Left hindlimb (tissue), 1 donor: ENCODE measurements around the gene DHRS4L2.
"Not testable (repeated sequence)": the region's sequence is repeated elsewhere in the genome, so short reads cannot be mapped to it uniquely, and the experiment has no call there.

ENCODE experiments used
- DNase-seq: peaks from one replicate; pipeline ENCODE4 v3.0.0-alpha.2; 2018

DHRS4L2 gene

GRCh38 chr14:23988607-23989363 lies at the start of gene DHRS4L2:
DHRS4L2 (plus strand) TSS chr14:23988929; CDS start chr14:23988948, 19 bp downstream.
- DNase-seq: peak; percentile 88

GRCh38 chr14:23939607-23940326 lies 49.0 kb upstream of the DHRS4L2 start:
- no peak for DNase-seq

GRCh38 chr14:23941230-23941629 lies 47.5 kb upstream of the DHRS4L2 start:
- DNase-seq: no peak

GRCh38 chr14:23941669-23942068 lies 47.1 kb upstream of the DHRS4L2 start:
- no peak for DNase-seq

GRCh38 chr14:23942587-23942986 lies 46.1 kb upstream of the DHRS4L2 start:
- no peak for DNase-seq

- not testable (repeated sequence) for DNase-seq
Observed at GRCh38 chr14:23949069-23949468, 39.7 kb upstream of the DHRS4L2 start.

- no peak for DNase-seq
Observed at GRCh38 chr14:23950411-23951135, 38.2 kb upstream of the DHRS4L2 start.

DNA sequence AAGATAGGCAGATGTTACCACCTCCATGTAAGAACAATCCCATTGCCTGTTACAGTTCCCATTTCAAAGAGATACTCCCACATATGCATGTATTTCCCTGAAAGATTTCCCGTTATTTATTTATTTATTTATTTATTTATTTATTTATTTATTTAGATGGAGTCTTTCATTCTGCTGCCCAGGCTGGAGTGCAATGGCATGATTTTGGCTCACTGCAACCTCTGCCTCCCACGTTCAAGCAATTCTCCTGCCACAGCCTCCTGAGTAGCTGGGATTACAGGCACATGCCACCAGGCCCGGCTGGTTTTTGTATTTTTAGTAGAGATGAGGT lies 37.6 kb upstream of the DHRS4L2 start:
- DNase-seq: not testable (repeated sequence)

DNA sequence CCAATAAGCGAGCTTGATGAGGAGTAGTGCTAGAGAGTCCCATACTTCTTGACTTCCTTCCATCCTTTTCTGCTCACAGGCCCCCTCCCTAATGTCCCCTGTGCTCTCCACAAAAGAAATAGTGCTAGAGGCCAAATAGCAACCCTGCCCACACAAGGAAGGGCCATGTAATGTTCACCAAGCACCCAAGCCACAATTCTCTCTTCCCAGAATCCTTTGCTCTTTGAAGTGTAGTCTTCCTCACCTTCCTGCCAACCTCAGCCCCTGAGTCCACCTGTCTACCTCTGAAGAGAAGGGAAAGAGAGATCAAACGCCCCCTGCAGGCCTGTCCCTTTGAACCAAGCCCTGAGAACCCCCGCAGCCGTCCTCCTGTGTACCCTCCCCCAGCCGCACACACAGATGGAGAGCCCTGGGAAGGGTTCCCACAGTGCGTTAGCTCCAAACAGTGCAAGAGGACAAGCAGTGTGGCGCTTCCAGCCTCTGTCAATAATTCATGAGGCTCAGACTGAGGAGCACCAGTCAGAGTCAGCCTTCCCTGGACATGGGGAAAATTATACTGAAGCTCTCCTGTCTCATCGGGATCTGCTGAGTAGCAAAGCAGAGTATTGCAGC lies 37.0 kb upstream of the DHRS4L2 start:
- peak; percentile 37 for DNase-seq

- DNase-seq: peak; percentile 39
Observed at GRCh38 chr14:23953116-23953463, 35.6 kb upstream of the DHRS4L2 start.

GRCh38 chr14:23953464-23954278 lies 35.1 kb upstream of the DHRS4L2 start, which contains the start of gene DHRS4:
DHRS4 (plus strand) TSS chr14:23953770; CDS start chr14:23953789, 19 bp downstream.
- peak; percentile 89 for DNase-seq

DNA sequence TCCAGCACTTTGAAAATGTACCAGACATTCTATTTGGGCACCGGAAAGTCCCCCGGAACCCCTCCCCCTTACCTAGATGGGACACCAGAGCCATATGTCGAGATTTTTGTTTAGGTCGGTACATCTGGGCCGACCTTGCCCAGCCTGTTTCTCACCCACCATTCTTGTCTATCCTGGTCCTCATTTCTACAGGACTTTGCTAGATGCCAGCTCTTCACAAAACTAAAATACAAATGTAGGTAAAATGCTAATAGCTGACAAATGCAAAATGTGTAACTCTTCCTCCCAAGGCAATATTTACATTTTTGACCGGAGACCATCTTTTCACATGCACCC lies 34.5 kb upstream of the DHRS4L2 start:
- not testable (repeated sequence) for DNase-seq

- DNase-seq: not testable (repeated sequence)
Observed at GRCh38 chr14:23954965-23955364, 33.8 kb upstream of the DHRS4L2 start.

- not testable (repeated sequence) for DNase-seq
Observed at GRCh38 chr14:23955811-23956210, 32.9 kb upstream of the DHRS4L2 start.

DNA sequence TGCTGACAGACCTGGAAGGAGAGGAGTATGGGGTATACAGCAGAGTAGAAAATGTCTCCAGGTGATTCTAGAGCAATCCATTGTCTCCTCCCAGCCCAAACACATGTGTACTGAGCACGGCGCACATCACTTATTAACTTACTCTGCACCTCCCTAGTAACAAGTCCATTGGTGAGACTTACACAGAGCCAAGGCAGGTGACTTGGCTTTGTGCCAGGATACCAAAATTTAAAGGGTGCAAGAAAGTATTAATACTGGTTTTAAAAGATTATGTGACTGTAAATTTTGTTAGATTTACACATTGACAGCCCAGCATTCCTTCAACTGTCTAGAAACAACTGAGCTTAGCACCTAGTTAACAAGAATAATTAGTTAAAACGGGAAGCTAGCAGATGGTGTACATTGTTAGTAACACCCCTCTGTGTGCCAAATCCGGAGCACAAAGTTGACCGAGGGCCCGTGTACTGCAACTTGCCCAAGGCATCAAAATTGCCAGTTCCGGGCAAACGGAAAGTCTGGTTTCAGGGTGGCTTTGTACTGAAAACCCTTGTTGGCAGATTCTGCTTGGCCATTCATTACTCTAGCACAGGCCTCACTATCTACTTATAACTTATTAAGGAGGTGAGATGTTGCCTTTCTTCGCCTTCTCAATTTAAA lies 30.7 kb upstream of the DHRS4L2 start:
- not testable (repeated sequence) for DNase-seq

- DNase-seq: not testable (repeated sequence)
Observed at GRCh38 chr14:23960899-23961298, 27.8 kb upstream of the DHRS4L2 start.

DNA sequence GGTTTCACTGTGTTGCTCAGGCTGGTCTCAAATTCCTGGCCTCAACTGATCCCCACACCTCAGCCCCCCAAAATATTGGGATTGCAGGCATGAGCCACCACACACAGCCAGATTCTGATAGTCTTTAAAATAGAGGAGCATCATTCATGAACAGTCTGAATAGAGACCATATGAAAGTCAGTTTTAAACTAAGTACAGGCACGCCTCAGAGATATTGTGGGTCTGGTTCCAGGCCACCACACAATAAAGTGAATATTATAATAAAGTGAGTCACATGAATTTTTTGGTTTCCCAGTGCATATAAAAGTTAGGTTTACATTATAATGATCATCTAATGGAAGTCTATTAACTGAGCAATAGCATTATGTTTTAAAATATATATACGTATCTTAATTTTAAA lies 27.0 kb upstream of the DHRS4L2 start:
- DNase-seq: not testable (repeated sequence)

GRCh38 chr14:23969130-23969480 lies 19.6 kb upstream of the DHRS4L2 start:
- not testable (repeated sequence) for DNase-seq

DNA sequence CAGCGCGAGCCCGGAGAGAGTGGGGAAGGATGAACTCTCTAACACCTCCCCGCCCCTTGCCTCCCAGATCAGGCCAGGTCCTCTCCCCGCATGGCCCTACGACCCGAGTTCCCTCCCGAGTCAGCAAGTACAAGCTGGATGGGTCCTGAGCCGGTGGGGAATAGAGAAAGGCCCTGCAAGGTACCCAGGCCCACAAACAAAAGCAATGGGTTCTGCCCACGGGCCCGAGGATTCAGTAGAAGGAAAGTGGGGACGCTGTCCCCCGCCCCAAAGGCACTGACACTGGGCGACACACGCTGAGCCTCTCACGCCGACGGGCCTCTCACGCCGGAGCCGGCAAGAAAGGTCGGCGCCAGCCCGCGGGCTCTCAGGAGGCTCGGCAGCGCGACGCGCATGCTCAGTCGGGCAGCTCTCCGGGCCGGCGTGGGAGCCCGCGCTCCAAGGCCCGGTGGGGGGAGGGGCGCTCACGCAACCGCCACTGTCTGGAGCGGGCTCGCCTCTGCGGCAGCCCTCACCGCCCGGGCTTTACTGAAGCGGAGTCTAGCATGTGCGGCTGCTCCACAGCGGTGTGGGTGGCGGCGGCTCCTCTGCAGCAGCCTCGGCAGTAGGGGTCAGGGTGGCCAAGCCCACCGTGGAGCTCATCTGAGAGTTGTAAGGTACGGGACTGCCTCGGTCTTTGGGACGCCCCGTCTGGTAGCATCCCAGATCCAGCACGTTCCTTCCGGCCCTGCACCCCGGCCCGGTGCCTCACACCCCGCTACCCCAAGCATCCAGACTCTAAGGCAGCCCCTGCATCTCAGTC lies 19.0 kb upstream of the DHRS4L2 start:
- DNase-seq: peak; percentile 42

DNA sequence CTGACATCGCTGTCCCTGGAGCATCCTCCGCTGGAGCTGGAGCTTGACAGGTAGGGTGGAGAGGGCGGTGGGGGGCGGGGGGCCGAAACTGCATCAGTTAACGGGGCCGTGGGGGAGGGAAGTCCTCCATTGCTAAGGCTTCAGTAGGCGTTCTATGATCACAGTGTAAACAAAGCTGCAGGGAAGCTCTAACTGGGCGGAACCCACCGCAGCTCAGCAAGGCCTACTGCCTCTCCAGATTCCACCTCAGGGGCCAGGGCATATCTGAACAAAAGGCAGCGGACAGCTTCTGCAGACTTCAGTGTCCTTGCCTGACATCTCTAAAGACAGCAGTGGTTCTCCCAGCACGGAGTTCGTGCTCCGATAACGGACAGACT lies 18.5 kb upstream of the DHRS4L2 start:
- not testable (repeated sequence) for DNase-seq

DNA sequence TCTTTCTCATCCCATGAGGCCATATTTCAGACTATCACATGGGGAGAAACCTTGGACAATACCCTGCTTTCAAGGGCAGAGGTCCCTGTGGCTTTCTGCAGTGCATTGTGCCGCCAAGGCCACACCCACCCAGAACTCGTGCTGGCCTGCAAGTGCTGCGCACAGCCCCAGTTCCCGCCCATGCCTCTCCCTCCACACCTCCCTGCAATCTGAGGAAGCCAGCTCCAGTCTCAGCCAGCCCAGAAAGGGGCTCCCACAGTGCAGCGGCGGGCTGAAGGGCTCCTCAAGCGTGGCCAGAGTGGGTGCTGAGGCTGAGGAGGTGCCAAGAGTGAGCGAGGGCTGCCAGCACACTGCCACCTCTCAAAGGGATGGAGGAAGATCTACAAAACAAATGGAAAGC lies 15.6 kb upstream of the DHRS4L2 start:
- DNase-seq: not testable (repeated sequence)
